Brain microvascular endothelial cell (primary cell): ENCODE data around the gene KLF13.

Experiments
- DNase-seq: peaks from one replicate; pipeline ENCODE4 v3.0.0-alpha.2; 2020
- H3K27ac ChIP-seq: fragments of 250-450 bp; sonication (Bioruptor Pico); 2 replicates; pipeline ENCODE4 v1.5.1; 2020; ENCODE audit warnings: mild to moderate bottlenecking, moderate library complexity
- H3K27me3 ChIP-seq: fragments of 250-450 bp; sonication (Bioruptor Pico); replicated peaks from 2 replicates; pipeline ENCODE4 v1.5.1; 2020; ENCODE audit warnings: mild to moderate bottlenecking
- H3K36me3 ChIP-seq: fragments of 250-450 bp; sonication (Bioruptor Pico); replicated peaks from 2 replicates; pipeline ENCODE4 v1.5.1; 2020; ENCODE audit warnings: mild to moderate bottlenecking
- H3K4me3 ChIP-seq: 2 replicates; pipeline ENCODE4 v1.5.1; 2011; ENCODE audit warnings: low read depth, mild to moderate bottlenecking, control low read depth, low read length, moderate library complexity
- CTCF ChIP-seq: IDR thresholded peaks from 2 replicates; pipeline ENCODE4 v1.5.1; 2011; ENCODE audit warnings: low read depth, mild to moderate bottlenecking, moderate library complexity, low read length, control low read depth, inconsistent platforms; ENCODE audit errors: missing control alignments
- in situ Hi-C: cut with HindIII; loops from 2 replicates; pipeline ENCODE4 v1.10.0; 2017; ENCODE audit warnings: low sequenced_read_pairs, low pct_ligation_motif_present

The KLF13 gene

GRCh38 chr15:31379577-31379976 lies 52.9 kb downstream of the KLF13 start:
- no peak for TF ChIP-seq CTCF
- Histone ChIP-seq H3K27me3 (no peaks in the 10 kb centered on the region), H3K27ac (no peak overlapping the region), H3K36me3 (peaks cover 8% of the 10 kb centered on the region), H3K4me3 (no peak overlapping the region)
- no peak for DNase-seq
- in situ Hi-C loops, result no loop called here

GRCh38 chr15:31381801-31382712 lies 55.4 kb downstream of the KLF13 start:
- DNase-seq, result no peak
- H3K27me3 ChIP-seq, result no peaks in the 10 kb centered on the region
- TF ChIP-seq CTCF, result no peak
- peaks cover 8% of the 10 kb centered on the region for H3K36me3 ChIP-seq
- H3K27ac ChIP-seq, result no peak overlapping the region
- in situ Hi-C loops, result no loop called here
- no peak overlapping the region for H3K4me3 ChIP-seq

GRCh38 chr15:31382713-31383045 lies 56.0 kb downstream of the KLF13 start:
- H3K27ac ChIP-seq, result no peak overlapping the region
- TF ChIP-seq CTCF, result no peak
- no peak overlapping the region for H3K4me3 ChIP-seq
- in situ Hi-C loops, result no loop called here
- H3K27me3 ChIP-seq, result no peaks in the 10 kb centered on the region
- no peak for DNase-seq
- H3K36me3 ChIP-seq, result peaks cover 8% of the 10 kb centered on the region

DNA sequence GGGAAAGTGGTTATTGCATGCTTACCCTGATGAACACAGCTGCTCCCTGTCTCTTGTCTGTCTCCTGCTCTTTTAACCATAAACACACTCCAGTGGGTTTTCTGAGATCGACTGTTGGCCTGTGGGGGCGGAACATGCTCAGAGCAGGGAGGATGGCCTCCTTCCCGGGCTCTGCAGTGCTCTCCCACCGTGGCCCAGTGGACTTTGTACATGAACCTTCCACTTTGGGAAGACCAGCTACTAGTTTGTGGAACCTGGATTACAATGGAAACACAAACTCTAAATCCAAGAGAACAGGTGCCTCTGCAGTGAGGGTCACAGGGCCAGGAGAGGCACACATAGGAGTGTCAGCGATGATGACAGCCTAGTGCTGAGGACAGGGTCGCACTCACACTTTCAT lies 56.5 kb downstream of the KLF13 start:
- H3K4me3 ChIP-seq, result no peak overlapping the region
- H3K27me3 ChIP-seq, result no peaks in the 10 kb centered on the region
- no peak for DNase-seq
- H3K36me3 ChIP-seq, result peaks cover 8% of the 10 kb centered on the region
- in situ Hi-C loops, result no loop called here
- TF ChIP-seq CTCF, result no peak
- no peak overlapping the region for H3K27ac ChIP-seq

DNA sequence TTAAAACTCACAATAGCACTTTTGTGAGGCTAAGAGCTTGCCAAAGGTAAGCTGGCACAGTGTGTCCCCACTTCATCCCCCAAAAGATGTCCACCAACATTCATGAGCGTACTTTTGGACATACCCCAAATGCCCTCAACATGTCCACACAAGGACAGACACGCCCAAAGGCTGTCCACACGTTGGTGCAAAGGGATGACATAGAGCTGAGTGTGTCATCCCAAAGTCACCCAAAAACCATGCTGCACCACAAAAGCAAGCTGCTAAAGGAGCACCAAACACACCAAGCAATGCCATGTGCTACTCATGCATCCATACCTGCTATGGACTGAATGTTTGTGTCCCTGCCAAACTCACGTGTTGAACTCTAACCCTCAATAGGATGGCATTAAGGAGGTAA lies 57.9 kb downstream of the KLF13 start:
- Histone ChIP-seq H3K4me3 (no peak overlapping the region), H3K27me3 (no peaks in the 10 kb centered on the region), H3K36me3 (peaks cover 8% of the 10 kb centered on the region), H3K27ac (no peak overlapping the region)
- in situ Hi-C loops, result no loop called here
- no peak for DNase-seq
- no peak for TF ChIP-seq CTCF

DNA sequence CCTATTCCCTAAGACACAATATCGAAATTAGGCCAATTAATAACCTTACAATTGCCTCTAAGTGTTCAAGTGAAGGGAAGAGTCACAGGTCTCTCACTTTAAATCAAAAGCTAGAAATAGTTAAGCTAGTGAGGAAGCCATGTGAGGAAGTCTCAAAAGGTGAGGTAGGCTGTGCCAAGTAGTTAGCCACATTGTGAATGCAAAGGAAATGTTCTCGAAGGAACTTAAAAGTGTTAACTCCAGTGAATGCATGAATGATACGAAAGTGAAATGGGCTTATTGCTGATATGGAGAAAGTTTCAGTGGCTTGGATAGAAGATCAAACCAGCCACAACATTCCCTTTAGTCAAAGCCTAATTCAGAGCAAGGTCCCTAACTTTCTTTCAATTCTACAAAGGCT lies 59.1 kb downstream of the KLF13 start:
- Histone ChIP-seq H3K4me3 (no peak overlapping the region), H3K27ac (no peak overlapping the region), H3K36me3 (no peaks in the 10 kb centered on the region), H3K27me3 (no peaks in the 10 kb centered on the region)
- in situ Hi-C loops, result no loop called here
- no peak for TF ChIP-seq CTCF
- no peak for DNase-seq
